Astrocyte (in vitro differentiated cells and primary cell): ENCODE data around the gene INPP4A. TPM values are rescaled to one million over a fixed set of nuclear protein-coding genes. Genes with fewer than 3 reads are reported as not detected.

Source experiments
- DNase-seq: peaks from one replicate; pipeline ENCODE4 v3.0.0-alpha.2; 2010; ENCODE audit warnings: low read depth
- FAIRE-seq: peaks from 2 replicates; lab custom pipeline; 2011; peaks lifted over from hg19 to GRCh38; lab: Jason Lieb, UNC
- H2AFZ ChIP-seq: 2 replicates; pipeline ENCODE4 v1.6.0; 2012; ENCODE audit warnings: low read depth, low read length, inconsistent platforms
- H3K27ac ChIP-seq: 2 replicates; pipeline ENCODE4 v1.5.1; 2011; ENCODE audit warnings: low read depth, low read length, inconsistent platforms
- H3K27me3 ChIP-seq: 2 replicates; pipeline ENCODE4 v1.6.0; 2011; ENCODE audit warnings: low read length, inconsistent platforms; ENCODE audit not compliant: insufficient read depth
- H3K36me3 ChIP-seq: 2 replicates; pipeline ENCODE4 v1.5.1; 2011; ENCODE audit warnings: low read length, inconsistent platforms; ENCODE audit not compliant: insufficient read depth
- H3K4me1 ChIP-seq: 2 replicates; pipeline ENCODE4 v1.5.1; 2011; ENCODE audit warnings: low read length, inconsistent platforms; ENCODE audit not compliant: insufficient read depth
- H3K4me2 ChIP-seq: 2 replicates; pipeline ENCODE4 v1.6.0; 2012; ENCODE audit warnings: low read length, inconsistent platforms
- H3K4me3 ChIP-seq: 2 replicates; pipeline ENCODE4 v1.5.1; 2011; ENCODE audit warnings: low read depth, mild to moderate bottlenecking, low read length, inconsistent platforms; ENCODE audit not compliant: insufficient read depth
- H3K79me2 ChIP-seq: 2 replicates; pipeline ENCODE4 v1.6.0; 2012; ENCODE audit warnings: mild to moderate bottlenecking, low read length, inconsistent platforms; ENCODE audit not compliant: insufficient read depth
- H3K9ac ChIP-seq: 2 replicates; pipeline ENCODE4 v1.6.0; 2012; ENCODE audit warnings: mild to moderate bottlenecking, low read length, inconsistent platforms
- H3K9me3 ChIP-seq: 2 replicates; pipeline ENCODE4 v1.5.1; 2012; ENCODE audit warnings: low read depth, mild to moderate bottlenecking, low read length, inconsistent platforms; ENCODE audit not compliant: insufficient read depth
- H4K20me1 ChIP-seq: 2 replicates; pipeline ENCODE4 v1.6.0; 2012; ENCODE audit warnings: low read length, inconsistent platforms; ENCODE audit not compliant: insufficient read depth
- H3K27ac Mint-ChIP-seq: one replicate; pipeline ENCODE4 v1.8.0; 2021; ENCODE audit warnings: mild to moderate bottlenecking, mixed read lengths; ENCODE audit not compliant: unreplicated experiment
- H3K27me3 Mint-ChIP-seq: one replicate; pipeline ENCODE4 v1.8.0; 2021; ENCODE audit warnings: low read depth, mixed read lengths; ENCODE audit not compliant: unreplicated experiment
- H3K36me3 Mint-ChIP-seq: one replicate; pipeline ENCODE4 v1.8.0; 2021; ENCODE audit warnings: low read depth, mixed read lengths; ENCODE audit not compliant: unreplicated experiment
- H3K4me1 Mint-ChIP-seq: one replicate; pipeline ENCODE4 v1.8.0; 2021; ENCODE audit warnings: low read depth, mixed read lengths; ENCODE audit not compliant: unreplicated experiment
- H3K4me3 Mint-ChIP-seq: one replicate; pipeline ENCODE4 v1.8.0; 2021; ENCODE audit warnings: mild to moderate bottlenecking, moderate library complexity, mixed read lengths; ENCODE audit not compliant: unreplicated experiment
- H3K9me3 Mint-ChIP-seq: one replicate; pipeline ENCODE4 v1.8.0; 2021; ENCODE audit warnings: mild to moderate bottlenecking, mixed read lengths; ENCODE audit not compliant: unreplicated experiment
- EZH2 ChIP-seq: IDR thresholded peaks from 2 replicates; pipeline ENCODE4 v1.6.1; 2012; ENCODE audit warnings: mild to moderate bottlenecking, low read length, inconsistent platforms; ENCODE audit not compliant: insufficient read depth
- total RNA-seq: library from RNA; stranded (reverse); gene quantifications from 2 replicates; pipeline ENCODE4 v1.2.1, GENCODE V29; 2021
- TF ChIP-seq, protein P1 (sequence below): IDR thresholded peaks from 2 replicates; pipeline ENCODE4 v1.5.1; 2011; ENCODE audit warnings: low read depth, mild to moderate bottlenecking, inconsistent platforms, low read length, moderate library complexity; ENCODE audit not compliant: insufficient read depth

INPP4A gene
- total RNA-seq, 1 donor from 2014 or later, result 19.4 TPM

DNA sequence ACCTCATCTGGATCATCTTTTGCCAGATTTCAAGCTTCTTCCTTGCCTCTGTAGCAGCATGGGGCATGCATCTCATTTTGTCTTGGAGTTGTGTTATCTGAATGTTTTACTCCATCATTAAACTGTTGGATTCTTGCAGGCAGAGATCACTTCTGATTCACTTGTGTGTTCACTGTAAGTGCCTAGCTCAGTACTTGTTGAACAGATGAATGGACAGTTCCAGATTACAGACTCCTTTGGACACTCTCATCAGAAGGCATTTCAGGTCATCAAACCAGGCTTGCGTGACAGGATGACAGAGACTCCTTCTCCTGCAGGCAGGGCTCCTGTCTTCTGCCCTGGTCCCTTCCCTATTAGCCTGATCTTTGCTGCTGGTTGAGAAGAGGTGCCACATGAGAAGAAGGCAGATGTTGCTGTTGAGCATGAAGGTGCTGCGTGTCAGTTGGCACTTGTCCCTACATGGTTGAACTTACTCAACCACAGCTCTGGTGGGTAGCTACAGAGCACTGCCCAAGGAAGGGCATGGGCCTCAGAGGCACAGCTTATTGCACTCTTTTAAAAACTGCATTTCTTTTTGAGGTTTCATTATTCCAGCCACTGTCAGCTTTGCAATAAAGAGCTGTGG, 58.9 kb downstream of the INPP4A start:
- Histone ChIP-seq H4K20me1 (peaks cover 37% of the 10 kb centered on the region), H3K27ac (no peak overlapping the region), H3K4me2 (no peak overlapping the region), H3K79me2 (peaks cover 2% of the 10 kb centered on the region), H3K9me3 (no peaks in the 10 kb centered on the region), H3K4me3 (no peak overlapping the region), H3K36me3 (no peaks in the 10 kb centered on the region), H2AFZ (no peak overlapping the region), H3K9ac (no peak overlapping the region), H3K4me1 (peaks cover 8% of the 10 kb centered on the region), H3K27me3 (no peaks in the 10 kb centered on the region)
- no peak for FAIRE-seq
- Mint-ChIP-seq H3K4me3 (no peak overlapping the region), H3K27me3 (no peaks in the 10 kb centered on the region), H3K36me3 (peaks cover 4% of the 10 kb centered on the region), H3K27ac (no peak overlapping the region), H3K9me3 (peaks cover 2% of the 10 kb centered on the region), H3K4me1 (peaks cover 40% of the 10 kb centered on the region)
- TF ChIP-seq, protein P1, sequence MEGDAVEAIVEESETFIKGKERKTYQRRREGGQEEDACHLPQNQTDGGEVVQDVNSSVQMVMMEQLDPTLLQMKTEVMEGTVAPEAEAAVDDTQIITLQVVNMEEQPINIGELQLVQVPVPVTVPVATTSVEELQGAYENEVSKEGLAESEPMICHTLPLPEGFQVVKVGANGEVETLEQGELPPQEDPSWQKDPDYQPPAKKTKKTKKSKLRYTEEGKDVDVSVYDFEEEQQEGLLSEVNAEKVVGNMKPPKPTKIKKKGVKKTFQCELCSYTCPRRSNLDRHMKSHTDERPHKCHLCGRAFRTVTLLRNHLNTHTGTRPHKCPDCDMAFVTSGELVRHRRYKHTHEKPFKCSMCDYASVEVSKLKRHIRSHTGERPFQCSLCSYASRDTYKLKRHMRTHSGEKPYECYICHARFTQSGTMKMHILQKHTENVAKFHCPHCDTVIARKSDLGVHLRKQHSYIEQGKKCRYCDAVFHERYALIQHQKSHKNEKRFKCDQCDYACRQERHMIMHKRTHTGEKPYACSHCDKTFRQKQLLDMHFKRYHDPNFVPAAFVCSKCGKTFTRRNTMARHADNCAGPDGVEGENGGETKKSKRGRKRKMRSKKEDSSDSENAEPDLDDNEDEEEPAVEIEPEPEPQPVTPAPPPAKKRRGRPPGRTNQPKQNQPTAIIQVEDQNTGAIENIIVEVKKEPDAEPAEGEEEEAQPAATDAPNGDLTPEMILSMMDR, result no peak
- TF ChIP-seq EZH2, result no peak
- DNase-seq, result no peak

DNA sequence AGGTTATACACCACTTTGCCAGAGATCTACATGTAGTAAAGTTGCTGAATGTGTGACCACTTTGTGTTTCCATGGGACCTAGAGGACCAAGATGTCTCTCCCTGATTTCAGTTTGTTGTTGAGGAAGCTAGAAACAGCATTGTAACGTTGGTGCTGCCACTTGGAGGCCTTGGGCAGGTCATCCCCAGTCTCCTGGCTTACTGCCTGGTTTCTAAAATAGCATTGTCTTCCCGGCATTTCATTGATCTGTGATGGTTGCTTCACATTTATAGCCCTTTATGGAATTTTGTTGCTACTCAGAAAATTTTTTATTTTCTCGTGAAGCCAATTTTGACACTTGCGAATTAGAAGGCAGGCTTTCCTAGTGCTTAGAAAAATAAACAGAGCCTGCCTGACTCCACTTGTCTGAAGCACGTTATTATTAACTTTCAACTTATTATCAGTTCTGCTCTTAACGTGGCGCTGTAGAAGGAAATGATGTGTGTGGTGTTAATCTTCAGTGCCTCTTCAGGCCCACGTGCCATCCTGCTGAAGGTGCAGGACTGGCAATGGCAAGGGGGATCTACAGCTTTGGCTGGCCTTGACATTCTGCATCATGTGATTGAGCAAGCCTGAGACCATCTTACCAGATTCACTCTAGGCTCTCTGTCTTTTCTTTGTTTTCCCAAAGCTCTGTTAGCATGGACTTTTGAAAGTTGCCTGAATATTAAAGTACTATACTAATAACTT, 59.9 kb downstream of the INPP4A start:
- no peak overlapping the region for H3K27ac ChIP-seq
- H3K36me3 Mint-ChIP-seq, result no peaks in the 10 kb centered on the region
- no peak overlapping the region for H3K4me3 Mint-ChIP-seq
- peaks cover 43% of the 10 kb centered on the region for H4K20me1 ChIP-seq
- H3K4me2 ChIP-seq, result no peak overlapping the region
- no peaks in the 10 kb centered on the region for H3K27me3 ChIP-seq
- TF ChIP-seq, protein P1, result no peak
- TF ChIP-seq EZH2, result no peak
- DNase-seq (no peak), FAIRE-seq (no peak)
- H2AFZ ChIP-seq, result no peak overlapping the region
- peaks cover 2% of the 10 kb centered on the region for H3K79me2 ChIP-seq
- no peaks in the 10 kb centered on the region for H3K9me3 ChIP-seq
- H3K27ac Mint-ChIP-seq, result no peak overlapping the region
- no peak overlapping the region for H3K4me3 ChIP-seq
- H3K4me1 ChIP-seq, result peaks cover 11% of the 10 kb centered on the region
- H3K4me1 Mint-ChIP-seq, result peaks cover 40% of the 10 kb centered on the region
- H3K27me3 Mint-ChIP-seq, result no peaks in the 10 kb centered on the region
- peaks cover 2% of the 10 kb centered on the region for H3K9me3 Mint-ChIP-seq
- H3K9ac ChIP-seq, result no peak overlapping the region
- H3K36me3 ChIP-seq, result no peaks in the 10 kb centered on the region

DNA sequence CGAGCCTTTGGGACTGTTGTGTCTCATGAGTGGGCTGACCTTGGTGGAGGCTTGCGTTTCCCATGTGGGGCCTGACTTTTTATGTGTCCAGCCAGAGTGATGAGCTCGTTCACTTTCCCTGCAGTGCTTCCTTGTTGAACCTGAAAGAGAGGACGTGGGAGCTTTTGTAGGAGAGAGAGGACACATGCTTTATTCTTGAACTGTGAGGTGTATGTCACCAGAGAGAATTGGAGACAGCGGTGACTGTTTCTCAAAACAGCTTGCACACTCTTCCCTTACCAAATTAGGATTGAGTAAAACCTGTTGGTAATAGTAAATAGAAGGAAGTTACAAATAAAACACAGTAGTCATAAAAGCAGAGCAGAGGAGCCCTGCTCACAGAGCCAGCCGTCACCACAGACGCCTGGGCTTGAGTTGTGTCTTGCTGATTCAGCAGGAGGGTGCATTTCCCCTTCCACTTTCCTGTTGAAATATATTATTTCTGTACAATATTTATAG, 60.7 kb downstream of the INPP4A start:
- FAIRE-seq (no peak), DNase-seq (no peak)
- no peaks in the 10 kb centered on the region for H3K27me3 ChIP-seq
- H3K4me1 ChIP-seq, result peaks cover 11% of the 10 kb centered on the region
- Mint-ChIP-seq H3K27ac (peak overlapping the region; percentile 63), H3K4me1 (peaks cover 40% of the 10 kb centered on the region), H3K4me3 (no peak overlapping the region), H3K36me3 (peaks cover 4% of the 10 kb centered on the region), H3K9me3 (peaks cover 6% of the 10 kb centered on the region), H3K27me3 (no peaks in the 10 kb centered on the region)
- no peak overlapping the region for H3K9ac ChIP-seq
- H3K27ac ChIP-seq, result no peak overlapping the region
- no peaks in the 10 kb centered on the region for H3K36me3 ChIP-seq
- peaks cover 2% of the 10 kb centered on the region for H3K79me2 ChIP-seq
- no peak for TF ChIP-seq EZH2
- TF ChIP-seq, protein P1, result no peak
- no peak overlapping the region for H2AFZ ChIP-seq
- peaks cover 46% of the 10 kb centered on the region for H4K20me1 ChIP-seq
- no peak overlapping the region for H3K4me2 ChIP-seq
- no peak overlapping the region for H3K4me3 ChIP-seq
- H3K9me3 ChIP-seq, result no peaks in the 10 kb centered on the region
